COLO668 (cell line): ENCODE results near the gene ANKS1B.
"Not testable (repeated sequence)": the region's sequence is repeated elsewhere in the genome, so short reads cannot be mapped to it uniquely, and the experiment has no call there.

Experiments used
- DNase-seq: peaks from one replicate; lab custom pipeline; 2025; ENCODE audit not compliant: unreplicated experiment; lab: John Stamatoyannopoulos, UW

The ANKS1B gene

DNA sequence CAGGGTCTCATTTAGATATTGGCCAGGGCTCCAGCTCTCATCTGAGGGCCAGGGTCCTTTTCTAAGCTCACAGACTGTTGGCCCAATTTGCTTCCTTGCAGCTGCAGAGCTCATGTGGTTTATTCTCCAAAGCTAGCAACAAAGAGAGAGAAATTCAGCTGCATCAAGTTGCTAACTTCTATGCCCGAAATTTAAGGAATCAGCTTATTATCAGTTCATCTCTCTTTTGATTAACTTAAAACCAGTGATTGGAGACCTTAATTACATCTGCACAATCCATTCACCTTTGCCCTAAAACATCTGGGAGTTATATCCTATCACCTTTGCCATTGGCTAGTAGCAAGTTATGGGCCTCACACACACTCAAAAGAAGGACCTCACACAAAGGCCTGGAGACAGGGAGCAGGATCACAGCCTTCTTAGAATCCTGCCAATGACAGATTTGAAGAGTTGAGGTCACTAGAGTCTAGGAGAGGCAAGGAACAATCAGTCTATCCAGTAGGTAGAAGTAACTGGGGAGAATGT is 596.0 kb downstream of the ANKS1B start:
- DNase-seq: no peak

DNA sequence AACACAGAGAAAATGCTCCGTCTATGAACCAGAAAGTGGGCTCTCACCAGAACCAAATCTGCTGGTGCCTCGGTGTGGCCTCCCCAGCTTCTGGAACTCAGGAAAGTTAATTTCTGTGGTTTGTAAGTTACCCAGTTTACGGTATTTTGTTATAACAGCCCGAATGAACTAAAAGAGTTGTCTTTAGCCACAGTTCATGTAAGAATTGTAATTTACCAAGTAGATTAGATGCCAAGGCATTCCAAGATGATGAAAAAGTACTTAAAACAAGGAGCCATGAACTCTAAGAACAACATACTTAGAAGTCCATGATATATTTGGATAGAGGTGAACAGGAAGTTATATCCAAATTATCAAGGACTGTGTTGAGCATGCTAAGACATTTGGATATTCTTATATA is 597.1 kb downstream of the ANKS1B start:
- DNase-seq: no peak

DNA sequence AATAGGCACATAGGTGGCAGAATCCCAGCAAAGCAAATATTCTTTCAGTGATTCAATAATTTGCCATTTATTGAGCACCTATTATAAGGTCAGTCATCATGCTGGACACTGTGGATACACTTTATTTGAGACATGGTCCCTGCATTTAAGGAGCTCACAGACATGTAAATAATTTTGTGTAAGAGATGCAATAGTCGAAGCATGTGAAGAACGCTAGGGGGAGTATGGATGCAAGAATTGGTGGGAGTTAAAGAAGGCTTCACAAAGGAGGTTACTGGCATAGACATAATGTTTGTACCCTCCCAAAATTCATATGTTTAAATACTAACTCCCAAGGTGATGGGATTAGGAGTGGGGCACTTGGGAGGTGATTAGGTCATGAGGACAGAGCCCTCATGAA is 597.8 kb downstream of the ANKS1B start:
- DNase-seq: no peak

DNA sequence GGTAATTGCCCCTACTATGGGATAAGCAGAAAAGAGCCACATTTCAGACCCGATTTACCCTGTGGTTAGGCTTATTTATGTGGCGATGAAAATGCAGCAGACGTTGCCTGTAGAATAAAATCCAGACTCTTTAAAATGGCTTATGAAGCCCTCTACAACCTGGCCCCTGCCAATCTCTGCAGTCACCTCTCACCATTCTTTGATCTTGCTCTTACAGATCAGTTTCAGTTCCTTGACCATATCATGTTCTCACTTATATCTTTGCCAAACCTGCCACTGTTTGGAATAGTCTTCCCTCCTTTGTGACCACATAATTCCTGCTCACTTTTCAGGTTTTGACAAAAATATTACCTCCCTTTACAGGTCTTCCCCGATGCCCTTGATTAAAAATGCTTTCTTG is 601.5 kb downstream of the ANKS1B start:
- no peak for DNase-seq

DNA sequence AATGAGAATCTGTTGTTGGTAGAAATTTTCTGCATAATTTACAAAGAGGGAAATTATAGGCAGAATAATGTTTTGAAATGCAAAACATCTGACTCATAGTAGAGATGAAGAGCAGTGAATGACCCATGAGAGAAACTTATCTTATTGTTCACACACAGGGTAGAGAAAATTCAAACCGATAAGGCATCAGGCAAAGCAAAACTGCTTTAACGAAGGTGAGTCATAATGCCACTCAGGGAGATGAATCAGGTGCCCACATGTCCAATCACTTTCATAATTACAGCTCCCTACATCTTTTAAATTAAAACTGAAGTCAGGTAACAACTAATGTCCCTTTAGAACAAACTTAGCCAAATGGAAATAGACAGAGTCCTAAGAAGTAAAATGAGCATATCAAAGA is 602.7 kb downstream of the ANKS1B start:
- no peak for DNase-seq

DNA sequence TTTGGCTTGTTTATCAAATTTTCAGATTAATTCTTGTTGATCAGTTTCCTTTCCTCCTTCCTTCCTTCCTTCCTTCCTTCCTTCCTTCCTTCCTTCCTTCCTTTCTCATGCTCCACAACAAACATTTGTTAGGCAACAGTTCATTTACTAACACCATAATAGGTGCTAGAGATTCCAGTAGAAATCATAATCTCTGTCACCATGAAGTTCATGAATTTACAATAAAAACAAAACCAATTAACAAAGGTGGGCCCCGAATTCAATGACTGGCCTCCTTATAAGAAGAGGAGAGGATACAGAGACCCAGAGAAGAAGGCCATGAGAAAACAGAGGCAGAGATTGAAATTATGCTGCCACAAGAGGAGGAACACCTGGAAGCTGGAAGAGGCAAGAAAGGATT is 604.0 kb downstream of the ANKS1B start:
- DNase-seq: no peak

DNA sequence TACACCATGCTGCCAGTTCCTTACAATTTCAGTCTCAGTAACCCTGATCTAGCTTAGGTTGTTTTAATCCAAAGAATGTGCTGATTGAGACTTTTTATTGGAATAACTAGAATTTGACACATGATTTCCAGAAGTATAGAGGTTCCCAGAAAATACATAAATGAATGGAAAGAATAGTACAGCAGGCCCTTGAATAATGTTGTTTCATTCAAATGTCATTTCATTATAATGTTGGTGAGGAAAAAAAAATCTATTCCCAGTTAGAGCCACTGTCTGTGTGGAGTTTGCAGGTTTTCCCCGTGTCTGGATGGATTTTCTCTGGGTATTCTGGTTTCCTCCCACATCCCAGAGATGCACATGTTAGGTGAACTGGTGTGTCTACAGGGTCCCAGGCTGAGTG is 610.7 kb downstream of the ANKS1B start:
- no peak for DNase-seq

DNA sequence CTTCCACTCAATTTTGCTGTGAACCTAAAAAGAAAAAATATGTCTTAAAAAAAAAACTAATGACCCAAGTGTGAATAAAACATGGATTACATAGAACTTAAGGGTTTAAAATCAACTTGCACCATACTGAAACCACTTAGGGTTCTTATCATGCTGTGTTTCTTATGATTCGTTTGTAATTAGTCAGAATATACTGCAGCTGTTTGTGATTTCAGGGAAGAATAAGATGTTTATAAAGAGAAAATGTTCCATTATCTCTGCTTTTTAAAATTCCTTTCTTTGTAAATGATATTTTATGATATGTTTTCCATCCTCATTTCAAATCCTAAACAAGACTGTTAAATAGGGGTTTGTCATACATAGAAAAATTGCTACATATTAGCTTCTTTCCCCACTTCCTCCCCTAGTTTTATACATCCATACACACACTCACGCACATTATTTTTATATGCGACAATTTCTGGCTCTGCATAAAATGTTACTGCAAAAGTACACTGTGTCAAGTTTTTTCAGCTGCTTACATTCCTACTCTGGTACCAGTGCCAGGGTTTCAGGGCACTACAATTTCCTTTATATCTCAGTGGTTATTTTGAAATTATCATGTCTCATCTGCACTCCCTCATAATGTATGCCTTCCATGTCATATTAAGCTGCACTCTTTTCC is 612.3 kb downstream of the ANKS1B start:
- DNase-seq: no peak

DNA sequence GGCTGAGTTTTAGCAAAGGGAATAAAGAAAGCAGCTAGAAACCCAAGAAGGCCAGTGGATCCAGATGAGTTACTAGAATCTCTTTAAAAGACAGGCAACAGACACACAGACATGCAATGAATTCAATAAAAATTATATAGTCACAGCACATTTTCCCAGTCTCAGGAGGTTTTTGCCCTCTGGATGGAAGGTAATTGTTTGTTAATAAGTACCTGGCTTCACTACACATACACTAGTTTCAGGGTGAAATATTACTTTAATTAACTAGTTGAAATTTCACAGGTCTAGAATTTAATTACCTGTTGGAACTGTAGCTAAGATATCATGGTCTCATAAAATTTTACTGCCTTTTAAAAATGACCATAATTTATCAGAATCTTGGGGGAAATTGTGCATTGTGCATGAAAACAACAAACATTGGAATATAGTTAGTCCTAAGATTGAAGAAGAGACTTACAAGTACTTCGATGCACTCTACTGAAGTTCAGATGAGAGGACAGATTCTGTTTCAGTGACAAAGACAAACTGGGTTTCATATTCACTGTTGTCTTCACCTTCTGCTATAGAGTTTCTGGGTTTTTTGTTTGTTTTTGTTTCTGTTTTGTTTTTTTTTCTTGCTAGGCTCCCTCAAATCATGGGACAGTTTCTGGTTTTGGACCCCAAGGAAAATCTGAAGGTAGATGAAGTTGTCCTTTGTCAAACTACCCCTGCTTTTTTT is 614.2 kb downstream of the ANKS1B start:
- no peak for DNase-seq

DNA sequence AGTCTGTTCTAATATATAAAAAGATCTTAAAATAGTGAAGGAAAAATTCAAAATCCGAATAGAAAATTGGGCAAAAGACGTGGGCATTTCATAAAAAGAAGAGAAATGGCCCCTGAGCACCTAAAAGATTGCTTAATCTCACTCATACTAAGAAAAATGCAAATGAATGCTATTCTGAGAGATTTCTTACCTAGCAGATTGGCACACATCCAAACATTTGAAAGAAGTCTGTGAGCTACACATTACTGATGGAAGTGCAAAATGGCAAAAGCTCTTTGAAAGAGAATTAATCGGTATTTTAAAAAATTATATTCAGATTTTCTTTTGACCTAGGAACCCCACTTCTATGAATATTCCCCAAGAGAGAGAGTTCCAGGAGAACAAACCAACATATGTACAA is 617.6 kb downstream of the ANKS1B start:
- DNase-seq: no peak

DNA sequence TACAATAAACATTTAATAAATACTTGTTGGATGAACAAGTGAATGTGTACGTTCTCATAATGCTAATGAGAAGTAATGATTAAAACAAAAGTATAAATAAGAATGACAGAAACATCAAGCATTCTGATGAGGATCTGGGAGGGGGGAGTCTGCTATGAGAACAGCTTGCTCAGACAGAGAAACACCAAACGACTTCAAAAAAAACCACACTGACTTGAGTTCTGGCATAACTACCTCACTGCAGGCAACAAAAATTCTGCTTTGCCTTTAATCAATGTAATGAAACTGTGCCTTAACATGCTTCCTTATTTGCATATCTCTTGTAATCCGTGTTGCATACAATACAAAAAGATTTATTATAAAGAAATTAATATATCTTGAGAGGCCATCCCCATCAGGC is 632.5 kb downstream of the ANKS1B start:
- no peak for DNase-seq

DNA sequence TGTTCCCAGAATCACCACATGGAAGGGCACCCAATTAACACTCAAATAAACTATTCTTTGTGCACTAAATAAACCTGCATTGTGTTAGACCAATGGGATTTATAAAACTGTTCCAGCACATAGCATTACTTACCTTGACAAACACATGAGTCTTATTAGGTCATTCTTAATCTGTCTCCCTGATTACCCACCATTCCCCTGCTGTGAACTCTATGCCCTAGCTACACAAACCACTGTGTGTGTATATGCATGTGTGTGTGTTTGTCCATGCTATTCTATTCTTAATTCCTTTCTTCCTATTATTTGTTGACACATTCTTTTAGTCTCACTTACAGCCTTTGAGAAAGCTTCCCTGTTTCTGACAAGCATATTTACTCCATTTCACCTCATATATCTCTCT is 640.8 kb downstream of the ANKS1B start:
- no peak for DNase-seq

DNA sequence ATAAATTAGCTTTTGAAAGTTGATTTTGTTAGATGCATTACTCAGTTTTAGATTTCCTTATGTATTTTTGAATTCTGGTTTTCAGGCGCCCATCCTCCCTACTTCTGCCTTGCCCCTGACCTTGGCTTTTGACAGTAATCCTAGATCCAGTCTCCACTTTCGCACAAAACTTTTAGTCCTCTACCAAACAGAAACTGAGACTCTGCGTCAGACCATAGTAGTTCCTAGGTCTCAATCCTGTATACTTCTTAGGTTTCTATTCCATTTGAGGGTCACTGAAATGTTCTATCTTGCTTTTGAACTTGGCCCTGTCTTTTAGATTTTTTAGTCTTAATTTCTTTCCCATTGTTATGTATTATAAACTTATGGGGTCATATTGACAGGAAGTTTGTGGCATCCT is 645.1 kb downstream of the ANKS1B start:
- no peak for DNase-seq

DNA sequence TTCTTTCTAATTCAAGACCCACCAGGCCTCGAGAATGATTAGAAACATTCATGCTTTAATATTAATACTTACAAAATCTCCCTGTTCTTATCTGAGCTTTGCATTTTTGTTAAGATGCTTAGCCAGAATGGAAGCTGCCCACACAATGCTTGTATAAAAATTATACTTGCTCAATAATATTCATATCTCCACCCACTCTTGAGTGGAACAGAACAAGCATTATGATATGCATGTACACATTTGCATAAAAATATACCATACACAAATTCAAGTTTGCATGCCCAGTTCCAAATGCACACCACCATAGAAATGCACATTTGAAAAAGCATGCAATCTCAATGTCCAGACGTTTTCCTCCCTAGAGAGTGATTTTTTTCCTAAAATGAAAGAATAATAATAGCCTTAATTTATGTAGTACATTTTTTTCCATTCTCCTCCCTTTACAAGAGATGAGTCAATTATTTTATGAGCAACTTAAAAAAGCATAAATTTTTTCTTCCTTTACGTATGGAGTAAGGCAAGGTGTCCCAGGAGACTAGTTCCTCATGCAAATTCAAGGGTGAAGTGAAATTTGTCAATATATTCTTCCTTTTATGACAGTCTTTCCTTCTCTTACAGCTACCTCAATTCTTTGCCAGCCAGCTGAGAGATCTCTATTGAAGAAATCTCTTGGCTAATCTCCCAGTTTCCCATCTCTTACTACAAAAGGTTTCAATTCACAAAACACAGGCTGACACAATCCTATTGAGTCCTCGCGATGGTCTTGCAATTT is 650.3 kb downstream of the ANKS1B start:
- DNase-seq: no peak

DNA sequence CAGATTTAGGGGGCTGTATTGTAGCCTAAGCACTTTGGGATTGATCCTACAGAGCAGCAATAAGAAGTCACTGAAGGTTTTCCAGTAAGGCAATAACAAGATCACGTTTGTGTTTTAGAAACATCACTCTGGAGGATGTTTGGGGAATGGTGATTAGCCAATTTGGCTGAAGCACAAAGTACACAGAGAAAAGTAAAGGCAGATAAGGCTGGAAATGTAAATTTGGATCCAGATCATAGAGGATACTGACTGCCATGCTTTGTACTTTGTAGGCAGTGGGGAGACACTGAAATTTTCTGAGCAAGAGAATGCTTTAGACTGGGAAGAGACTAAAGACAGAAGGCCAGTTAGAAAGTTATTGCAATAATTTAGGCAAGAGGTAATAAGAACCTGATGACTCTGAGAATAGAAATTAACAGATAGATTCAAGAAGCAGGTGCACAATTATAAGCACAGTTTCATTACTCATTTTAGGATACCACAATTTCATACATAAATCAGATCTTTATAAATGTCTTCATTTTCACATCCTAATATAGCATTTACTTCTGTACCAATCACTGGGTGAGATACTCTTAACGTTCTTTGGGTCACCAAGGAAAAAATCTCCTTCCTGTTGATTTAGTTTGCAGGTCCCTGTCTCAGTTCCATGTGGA is 651.7 kb downstream of the ANKS1B start:
- no peak for DNase-seq

DNA sequence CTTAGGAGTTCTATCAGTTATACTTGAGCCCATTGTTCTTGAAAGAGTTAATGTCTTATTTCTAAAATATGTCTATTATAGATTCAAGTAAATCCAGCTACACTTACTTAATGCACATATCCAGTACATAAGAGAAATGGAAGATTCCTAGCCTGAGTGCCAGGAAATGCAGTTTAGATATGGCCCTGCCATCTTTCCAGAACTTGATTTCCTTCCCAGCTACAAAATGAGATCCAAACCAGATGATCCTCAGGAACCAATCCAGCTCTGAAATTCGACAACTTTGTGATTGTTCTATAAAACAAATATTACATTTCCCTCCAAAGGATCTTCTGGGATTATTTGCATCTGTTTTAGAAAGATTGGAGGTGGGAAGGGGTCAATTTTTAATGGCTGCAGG is 654.5 kb downstream of the ANKS1B start:
- DNase-seq: no peak

DNA sequence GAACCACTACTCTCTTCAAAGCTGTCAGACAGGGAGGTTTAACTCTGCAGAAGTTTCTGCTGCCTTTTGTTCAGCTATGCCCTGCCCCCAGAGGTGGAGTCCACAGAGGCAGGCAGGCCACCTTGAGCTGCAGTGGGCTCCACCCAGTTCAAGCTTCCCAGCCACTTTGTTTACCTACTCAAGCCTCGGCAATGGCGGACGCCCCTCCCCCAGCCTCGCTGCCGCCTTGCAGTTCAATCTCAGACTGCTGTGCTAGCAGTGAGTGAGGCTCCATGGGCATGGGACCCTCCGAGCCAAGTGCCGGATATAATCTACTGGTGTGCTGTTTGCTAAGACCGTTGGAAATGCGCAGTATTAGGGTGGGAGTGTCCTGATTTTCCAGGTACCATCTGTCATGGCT is 663.5 kb downstream of the ANKS1B start:
- not testable (repeated sequence) for DNase-seq

DNA sequence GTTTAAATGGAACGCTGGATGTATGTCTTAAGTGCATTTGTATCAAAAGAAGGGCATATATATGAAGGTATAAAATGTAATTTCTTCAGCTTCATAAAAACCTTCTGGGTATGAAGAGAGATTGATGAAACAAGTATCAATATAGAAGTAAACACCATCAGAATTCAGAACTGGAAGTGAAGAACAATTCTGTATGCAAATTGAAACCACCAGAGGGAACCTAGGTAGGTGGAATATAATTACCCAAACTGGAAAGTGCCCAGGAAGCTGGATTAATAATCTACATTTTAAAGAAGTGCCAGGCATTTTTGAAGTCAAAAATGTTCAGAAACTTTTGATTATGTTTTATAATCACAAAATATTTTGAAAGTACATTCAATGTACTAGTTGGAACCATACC is 673.4 kb downstream of the ANKS1B start:
- DNase-seq: no peak

DNA sequence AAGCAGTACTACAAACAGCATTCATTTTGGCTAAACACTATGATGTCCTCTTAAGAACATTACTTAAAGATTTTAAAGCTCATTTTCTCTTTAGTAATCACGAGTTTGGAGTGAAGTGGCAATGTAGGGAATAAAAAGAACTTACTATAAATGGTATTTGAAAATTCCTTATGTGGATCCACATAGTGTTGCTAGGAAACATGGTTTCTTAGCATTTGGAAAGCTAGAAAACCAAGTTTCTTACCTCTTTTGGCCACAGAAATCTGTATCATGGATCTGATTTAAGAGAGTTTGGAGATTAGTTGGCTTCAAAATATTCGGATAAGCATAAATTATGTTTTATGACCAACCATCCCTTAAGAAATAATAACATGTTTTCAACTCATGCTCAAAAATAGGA is 674.9 kb downstream of the ANKS1B start:
- no peak for DNase-seq

DNA sequence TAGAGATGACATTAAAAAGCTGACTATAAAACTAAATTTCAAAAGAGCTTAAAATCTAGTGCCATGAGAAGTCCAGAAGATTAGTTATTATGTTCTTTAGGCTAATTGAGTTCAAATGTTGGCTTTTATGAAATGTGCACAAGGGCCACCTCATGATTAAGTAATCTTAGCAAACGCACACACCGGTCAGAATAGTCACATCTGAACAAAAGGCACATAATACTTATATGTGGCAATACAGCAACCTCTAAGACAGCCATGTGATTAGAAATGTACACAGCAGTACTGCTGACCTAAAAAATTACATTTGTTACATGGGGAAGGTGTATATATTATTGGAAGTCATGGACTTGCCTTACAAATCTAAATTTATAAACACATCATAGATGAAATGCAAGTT is 681.9 kb downstream of the ANKS1B start:
- DNase-seq: no peak

DNA sequence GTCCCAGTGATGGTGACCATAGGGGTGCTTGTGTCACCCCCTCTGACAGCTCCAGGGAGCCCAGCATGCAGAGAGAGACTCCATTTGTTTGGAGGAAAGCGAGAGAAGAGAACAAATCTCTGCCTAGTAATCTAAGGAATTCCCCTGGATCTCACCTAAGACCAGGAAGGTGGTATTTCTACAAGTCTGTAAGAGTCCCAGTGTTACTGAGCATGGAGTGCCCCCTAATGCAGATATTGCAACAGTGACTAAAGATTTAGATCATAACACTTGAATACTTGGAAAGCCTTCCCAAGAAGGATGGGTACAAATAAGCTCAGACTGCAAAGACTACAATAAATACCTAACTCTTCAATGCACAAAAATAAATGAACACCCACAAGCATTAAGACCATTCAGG is 697.6 kb downstream of the ANKS1B start:
- DNase-seq: no peak

DNA sequence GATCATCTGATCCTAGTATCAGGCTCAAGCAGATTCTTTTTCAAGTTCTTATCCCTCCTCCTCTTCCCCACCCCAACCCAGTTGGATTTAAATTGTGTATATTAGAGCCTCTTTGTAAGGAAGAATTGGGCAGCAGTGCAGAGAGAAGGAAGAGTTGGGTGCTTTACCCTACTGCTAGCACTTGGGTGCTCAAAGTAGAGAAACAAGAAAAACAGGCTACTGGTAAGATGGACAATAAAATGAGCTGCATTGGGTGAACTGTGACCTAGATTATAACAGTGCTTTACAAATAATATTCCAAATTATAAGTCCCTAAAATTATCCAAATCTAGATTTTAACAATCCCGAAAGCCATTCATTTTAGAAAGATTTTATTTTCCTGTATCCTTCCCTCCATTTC is 700.6 kb downstream of the ANKS1B start:
- DNase-seq: no peak
